Astrocyte (in vitro differentiated cells and primary cell): ENCODE measurements around the gene ABCA7.

Experiments
- EZH2 ChIP-seq: IDR thresholded peaks from 2 replicates; pipeline ENCODE4 v1.6.1; 2012; ENCODE audit warnings: mild to moderate bottlenecking, low read length, inconsistent platforms; ENCODE audit not compliant: insufficient read depth
- TF ChIP-seq, protein P1 (sequence below): IDR thresholded peaks from 2 replicates; pipeline ENCODE4 v1.5.1; 2011; ENCODE audit warnings: low read depth, mild to moderate bottlenecking, inconsistent platforms, low read length, moderate library complexity; ENCODE audit not compliant: insufficient read depth

DNA sequence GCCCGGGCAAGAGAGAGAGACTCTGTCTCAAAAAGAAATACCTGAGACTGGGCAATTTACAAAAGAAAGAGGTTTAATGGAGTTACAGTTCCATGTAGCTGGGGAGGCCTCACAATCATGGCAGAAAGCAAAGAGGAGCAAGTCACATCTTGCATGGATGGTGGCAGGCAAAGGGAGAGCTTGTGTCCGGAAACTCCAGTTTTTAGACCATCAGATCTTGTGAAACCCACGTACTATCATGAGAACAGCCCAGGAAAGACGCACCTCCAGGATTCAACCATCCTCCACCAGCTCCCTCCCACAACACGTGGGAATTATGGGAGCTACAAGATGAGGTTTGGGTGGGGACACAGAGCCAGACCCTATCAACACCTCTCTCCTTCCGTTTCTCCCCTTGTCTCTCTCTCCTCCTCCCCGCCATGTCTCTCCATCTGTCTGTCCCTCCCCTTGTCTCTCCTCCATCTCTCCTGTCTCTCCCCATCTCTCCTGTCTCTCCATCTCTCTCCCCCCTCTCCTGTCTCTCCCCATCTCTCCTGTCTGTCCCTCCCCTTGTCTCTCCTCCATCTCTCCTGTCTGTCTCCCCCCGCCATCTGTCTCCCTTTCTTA lies 45.2 kb downstream of the ABCA7 start:
- TF ChIP-seq, protein P1, sequence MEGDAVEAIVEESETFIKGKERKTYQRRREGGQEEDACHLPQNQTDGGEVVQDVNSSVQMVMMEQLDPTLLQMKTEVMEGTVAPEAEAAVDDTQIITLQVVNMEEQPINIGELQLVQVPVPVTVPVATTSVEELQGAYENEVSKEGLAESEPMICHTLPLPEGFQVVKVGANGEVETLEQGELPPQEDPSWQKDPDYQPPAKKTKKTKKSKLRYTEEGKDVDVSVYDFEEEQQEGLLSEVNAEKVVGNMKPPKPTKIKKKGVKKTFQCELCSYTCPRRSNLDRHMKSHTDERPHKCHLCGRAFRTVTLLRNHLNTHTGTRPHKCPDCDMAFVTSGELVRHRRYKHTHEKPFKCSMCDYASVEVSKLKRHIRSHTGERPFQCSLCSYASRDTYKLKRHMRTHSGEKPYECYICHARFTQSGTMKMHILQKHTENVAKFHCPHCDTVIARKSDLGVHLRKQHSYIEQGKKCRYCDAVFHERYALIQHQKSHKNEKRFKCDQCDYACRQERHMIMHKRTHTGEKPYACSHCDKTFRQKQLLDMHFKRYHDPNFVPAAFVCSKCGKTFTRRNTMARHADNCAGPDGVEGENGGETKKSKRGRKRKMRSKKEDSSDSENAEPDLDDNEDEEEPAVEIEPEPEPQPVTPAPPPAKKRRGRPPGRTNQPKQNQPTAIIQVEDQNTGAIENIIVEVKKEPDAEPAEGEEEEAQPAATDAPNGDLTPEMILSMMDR: no peak
- no peak for TF ChIP-seq EZH2
